ENCODE measurements around the gene ACAD8. TPM values are rescaled to one million over a fixed set of nuclear protein-coding genes. Genes with fewer than 3 reads are reported as not detected.
A peak's percentile ranks its signal among the peaks of the same experiment; 100 is the strongest.

ACAD8 gene
- total and polyA plus RNA-seq, 10 of the 15 experiments (the other 5 are each of a cell fraction or from before 2014, with no cell fraction given), result 9.9 to 34.8 (median 22.2) TPM

DNA sequence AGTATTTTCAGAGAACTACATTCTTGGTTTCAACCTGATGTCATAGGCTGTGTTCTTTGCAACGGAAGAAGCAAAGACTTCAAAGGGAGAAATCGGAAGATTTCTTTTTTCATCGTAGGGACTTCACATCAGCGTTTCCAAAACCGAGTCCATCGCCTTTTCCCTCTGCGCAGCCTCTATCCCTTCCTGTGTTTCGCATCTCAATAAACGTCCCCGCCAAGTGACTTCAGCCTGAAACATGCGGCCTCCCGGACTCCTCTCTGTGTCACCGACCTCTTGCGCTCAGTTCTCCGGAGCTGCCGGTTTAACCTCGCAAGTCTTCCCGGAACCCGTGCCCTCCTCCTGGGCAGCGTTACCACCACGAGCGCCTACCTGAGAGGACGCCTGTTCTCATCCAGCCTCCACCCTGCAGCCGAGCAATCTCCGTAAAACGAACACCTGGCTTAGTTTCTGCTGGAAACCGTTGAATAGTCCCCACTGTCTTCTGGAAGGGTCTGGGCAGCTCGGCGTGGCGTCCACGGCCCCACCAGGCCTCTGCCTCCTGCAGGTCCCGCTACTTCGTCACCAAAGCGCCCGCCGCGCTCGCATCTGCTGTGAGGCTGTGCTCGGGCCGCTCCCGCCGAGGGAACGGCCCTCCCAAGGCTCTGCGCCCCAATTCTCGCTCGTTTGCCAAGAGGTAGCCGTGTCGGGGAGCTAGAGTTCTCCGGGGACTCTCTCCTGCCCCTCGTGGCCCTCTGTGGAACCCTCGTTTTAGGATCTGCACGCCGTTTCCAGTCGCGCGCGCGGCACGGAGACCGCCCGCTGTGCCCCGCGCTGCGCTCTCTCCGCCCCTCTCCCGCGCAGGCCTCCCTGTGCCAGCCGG, 22.4 kb downstream of the ACAD8 start, which contains the start of gene GLB1L3 (continued):
- peak; percentile 62 for TF ChIP-seq CREB1 (IDR thresholded peaks at IDR 0.05; ENCODE audit: low read depth)
- TF ChIP-seq POLR2AphosphoS2 (IDR thresholded peaks at IDR 0.05; ENCODE audit: low read depth, low read length), result no peak
- no peak for TF ChIP-seq NKRF (conservative IDR thresholded peaks at IDR 0.05)
- no peak for TF ChIP-seq ZBED1 (IDR thresholded peaks at IDR 0.05; ENCODE audit: borderline replicate concordance)
- TF ChIP-seq ATF7 (IDR thresholded peaks at IDR 0.05; ENCODE audit: low read depth), result no peak
- TF ChIP-seq IRF4 (IDR thresholded peaks at IDR 0.05; ENCODE audit: low read depth, low read length), result no peak
- peak; percentile 44 for TF ChIP-seq RAD21 (IDR thresholded peaks at IDR 0.05; ENCODE audit: insufficient read depth, low read depth, low read length)
- no peak for TF ChIP-seq ZZZ3 (IDR thresholded peaks at IDR 0.05; ENCODE audit: control insufficient read depth, insufficient read length, low read depth)
- TF ChIP-seq ZNF687 (IDR thresholded peaks at IDR 0.05), result no peak
- no peak for TF ChIP-seq HCFC1 (IDR thresholded peaks at IDR 0.05; ENCODE audit: low read length)
- no peak for TF ChIP-seq NFYB (IDR thresholded peaks at IDR 0.05; ENCODE audit: insufficient read depth, low read depth, low read length)
- TF ChIP-seq CBFB (IDR thresholded peaks at IDR 0.05; ENCODE audit: low read depth), result no peak
- TF ChIP-seq SREBF1 (IDR thresholded peaks at IDR 0.05; ENCODE audit: low read length), result no peak
- no peak for TF ChIP-seq USF1 (IDR thresholded peaks at IDR 0.05; ENCODE audit: borderline replicate concordance, extremely low read length, insufficient read depth, low read depth, low read length)
- no peak for TF ChIP-seq SUPT20H (IDR thresholded peaks at IDR 0.05; ENCODE audit: borderline replicate concordance, control insufficient read depth, low read depth, low read length)
- no peak for TF ChIP-seq NR2F1 (conservative IDR thresholded peaks at IDR 0.05)
- peak; percentile 18 to 41 (median 33); a peak in 5 of 6 replicates for TF ChIP-seq CTCF (IDR thresholded peaks at IDR 0.05 in 2 of 3, conservative IDR thresholded peaks at IDR 0.05 in 1 of 3; ENCODE audit: control insufficient read depth in 2 of 3, extremely low read depth in 1 of 3, insufficient read depth in 1 of 3, low read depth in 3 of 3, low read length in 3 of 3)

All from GM12878 (cell line).